SU-DHL-6 (cell line): ENCODE data around the gene RNF7.

ENCODE experiments used
- CTCF ChIP-seq: fragments of 200-600 bp; sonication (generic); IDR thresholded peaks from one replicate; pipeline ENCODE4 v1.5.1; 2017; ENCODE audit warnings: antibody characterized with exemption, mild to moderate bottlenecking, low read length, moderate library complexity; ENCODE audit not compliant: insufficient read depth, poor library complexity, severe bottlenecking
- EZH2phosphoT487 ChIP-seq: fragments of 200-600 bp; sonication (generic), shearing (Covaris generic); conservative IDR thresholded peaks from 2 replicates; pipeline ENCODE4 v1.6.1; 2018; ENCODE audit warnings: mild to moderate bottlenecking, antibody characterized with exemption, low read length, moderate library complexity, mixed read lengths

- TF ChIP-seq CTCF (no peak), EZH2phosphoT487 (no peak)
Observed at GRCh38 chr3:141792495-141792894, 54.4 kb downstream of the RNF7 start.
